Fibroblast of the aortic adventitia (primary cell): ENCODE data around the gene PRRG4. TPM values are rescaled to one million over a fixed set of nuclear protein-coding genes. Genes with fewer than 3 reads are reported as not detected.

Experiments
- DNase-seq: peaks from one replicate; pipeline ENCODE4 v3.0.0-alpha.2; 2010; ENCODE audit warnings: low read depth
- H3K4me3 ChIP-seq: 2 replicates; pipeline ENCODE4 v1.5.1; 2011; ENCODE audit warnings: low read depth, mild to moderate bottlenecking, control low read depth, low read length, moderate library complexity
- CTCF ChIP-seq: IDR thresholded peaks from 2 replicates; pipeline ENCODE4 v1.5.1; 2011; ENCODE audit warnings: mild to moderate bottlenecking, low read length, control low read depth, inconsistent platforms; ENCODE audit not compliant: insufficient read depth
- total RNA-seq: library from RNA; depleted of rRNA; stranded (reverse); fragments of >200 nt; gene quantifications from 2 replicates; pipeline ENCODE4 v1.2.3, GENCODE V29; 2012; ENCODE audit warnings: low replicate concordance

The PRRG4 gene
- total RNA-seq, 1 donor: 0.36 TPM

- H3K4me3 ChIP-seq: peak overlapping the region; percentile 1
- DNase-seq: peak; percentile 58
- TF ChIP-seq CTCF: peak; percentile 68
These were observed 36.7 kb upstream of the PRRG4 start for GRCh38 chr11:32792948-32793475.

GRCh38 chr11:32794439-32794838 is 35.3 kb upstream of the PRRG4 start, which contains the start of gene CCDC73:
Gene CCDC73 (minus strand): TSS chr11:32794662. CDS start chr11:32760243, 34,419 bp downstream.
- no peak for DNase-seq
- no peak for TF ChIP-seq CTCF

GRCh38 chr11:32796425-32796824 is 33.3 kb upstream of the PRRG4 start:
- no peak overlapping the region for H3K4me3 ChIP-seq
- no peak for TF ChIP-seq CTCF
- no peak for DNase-seq

More at GRCh38 chr11:32794439-32794838, 35.3 kb upstream of the PRRG4 start, which contains the start of gene CCDC73:
- H3K4me3 ChIP-seq: no peak within 1 kb of the TSS

- TF ChIP-seq CTCF: peak; percentile 85
- H3K4me3 ChIP-seq: no peak overlapping the region
- peak; percentile 78 for DNase-seq
These were observed 20.4 kb upstream of the PRRG4 start for GRCh38 chr11:32809313-32809712.

GRCh38 chr11:32817181-32817851 is 12.4 kb upstream of the PRRG4 start:
- no peak for DNase-seq
- H3K4me3 ChIP-seq: no peak overlapping the region
- no peak for TF ChIP-seq CTCF

GRCh38 chr11:32817852-32818183 is 11.9 kb upstream of the PRRG4 start:
- no peak for TF ChIP-seq CTCF
- DNase-seq: no peak
- H3K4me3 ChIP-seq: no peak overlapping the region
